NB4 (cell line): ENCODE measurements around the gene DEFB131B.
"Not testable (repeated sequence)": the region's sequence is repeated elsewhere in the genome, so short reads cannot be mapped to it uniquely, and the experiment has no call there.

Source experiments
- CTCF ChIP-seq: IDR thresholded peaks from one replicate; pipeline ENCODE4 v1.5.1; 2012; ENCODE audit warnings: low read depth, low read length
- MAX ChIP-seq: IDR thresholded peaks from 2 replicates; pipeline ENCODE4 v1.6.1; 2011; ENCODE audit warnings: low read depth, low read length
- MYC ChIP-seq: IDR thresholded peaks from 2 replicates; pipeline ENCODE4 v1.6.1; 2011; ENCODE audit warnings: low read depth, low read length
- POLR2A ChIP-seq: IDR thresholded peaks from 2 replicates; pipeline ENCODE4 v1.6.1; 2011; ENCODE audit warnings: mild to moderate bottlenecking; ENCODE audit not compliant: insufficient read length; ENCODE audit errors: extremely low read depth

DNA sequence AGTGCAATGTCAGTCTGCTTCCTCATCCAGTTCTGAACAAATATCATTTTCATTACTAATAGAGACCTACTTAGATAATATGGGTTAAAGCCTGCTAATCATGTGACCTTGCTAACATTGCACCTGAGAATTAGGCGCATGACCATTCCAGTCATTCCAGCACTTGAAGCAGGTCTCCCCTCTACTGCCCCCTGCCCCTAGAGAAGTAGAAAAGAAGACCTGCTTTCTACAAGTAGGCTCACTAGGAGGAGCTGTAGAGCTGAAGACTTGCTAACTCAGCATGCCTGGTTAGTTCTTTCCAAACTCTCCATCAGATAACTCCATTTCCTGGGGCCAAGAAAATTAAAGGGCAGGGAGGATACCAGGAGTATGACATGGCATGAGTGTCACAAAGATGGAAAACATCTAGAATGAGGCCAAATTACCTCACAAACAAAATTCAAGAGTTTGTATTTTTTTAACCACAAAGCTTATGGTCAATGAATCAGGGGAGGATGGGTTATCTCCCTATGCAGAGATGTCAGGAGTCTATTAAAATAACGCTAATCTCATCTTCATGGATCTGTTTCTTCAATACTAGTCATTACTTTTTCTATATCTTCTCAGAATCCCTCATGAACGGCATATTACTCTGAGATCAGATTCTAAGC, 14.2 kb upstream of the DEFB131B start:
- TF ChIP-seq POLR2A, MAX, MYC: not testable (repeated sequence)
- peak; percentile 70 for TF ChIP-seq CTCF
